ENCODE results near the gene ADGRL1. TPM values are rescaled to one million over a fixed set of nuclear protein-coding genes. Genes with fewer than 3 reads are reported as not detected.

Gene ADGRL1
- total and polyA plus RNA-seq, 2 of the 8 experiments (the other 6 are each of a cell fraction or from before 2014, with no cell fraction given), result 95.6 to 112 TPM

DNA sequence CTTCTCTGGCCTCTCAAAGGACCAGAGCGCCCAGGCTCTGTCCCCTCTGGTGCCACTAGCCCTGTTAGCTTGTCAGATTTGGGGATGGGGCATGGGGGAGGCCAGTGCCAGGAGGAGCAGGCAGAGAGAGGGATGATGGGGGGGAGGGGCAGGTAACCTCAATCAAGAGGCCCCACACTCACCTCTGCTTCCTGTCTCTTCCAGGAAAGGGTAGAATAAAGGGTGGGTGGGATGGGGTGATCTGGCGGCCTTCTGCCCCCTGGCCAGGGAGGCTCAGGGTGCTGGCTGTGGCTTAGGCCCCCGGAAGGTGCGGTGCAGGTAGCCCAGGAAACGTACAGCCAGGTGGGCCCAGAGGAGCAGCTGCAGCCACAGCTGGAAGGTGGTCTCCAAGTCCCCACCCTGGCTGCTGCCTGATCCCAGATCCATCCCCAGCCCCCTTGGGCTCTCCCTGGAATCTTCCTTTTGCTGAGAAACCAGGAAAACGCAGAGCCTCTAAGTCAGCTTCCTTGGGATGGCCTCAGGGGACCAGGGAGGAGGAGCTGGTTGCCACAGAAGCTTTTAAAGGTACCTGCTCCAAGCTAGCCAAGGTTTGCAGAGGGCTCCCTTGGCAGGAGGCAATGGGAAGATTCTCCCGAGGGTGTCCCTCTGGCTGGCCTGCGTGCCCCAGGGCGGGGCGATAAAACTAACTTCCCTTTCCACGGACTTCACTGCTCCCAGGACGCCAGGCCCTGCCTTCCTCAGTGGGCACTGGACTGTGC is 93.7 kb downstream of the ADGRL1 start:
- Histone ChIP-seq H3K4me3 (ENCODE audit: extremely low read depth in 1 of 4, insufficient read depth in 2 of 4, low read depth in 3 of 4, low read length in 4 of 4) (no peak overlapping the region), H2BK5ac (ENCODE audit: low read depth, low read length) (peak overlapping the region; percentile 79; the same call in 1 of the 2 replicates), H2BK12ac (ENCODE audit: low read depth, low read length) (peak overlapping the region; percentile 98; the same call in 1 of the 2 replicates), H3K56ac (replicated peaks; ENCODE audit: insufficient read length, low read depth, low read length) (peak overlapping the region; percentile 78), H2BK120ac (replicated peaks; ENCODE audit: low read depth, low read length) (peak overlapping the region; percentile 60), H2AK5ac (ENCODE audit: low read depth, low read length) (no peak overlapping the region), H4K5ac (ENCODE audit: insufficient read length, low read depth, low read length) (no peak overlapping the region), H3K23ac (ENCODE audit: insufficient read length) (no peak overlapping the region), H3K18ac (ENCODE audit: extremely low read depth, low read length) (peak overlapping the region; percentile 88; the same call in 1 of the 2 replicates), H4K91ac (replicated peaks; ENCODE audit: insufficient read length, low read length) (peak overlapping the region; percentile 81), H2BK15ac (ENCODE audit: low read length) (peak overlapping the region; percentile 88; the same call in 1 of the 2 replicates), H2AFZ (ENCODE audit: low read length) (no peak overlapping the region), H2BK20ac (ENCODE audit: low read length) (no peak overlapping the region), H3K27ac (ENCODE audit: low read depth, low read length) (no peak overlapping the region), H4K20me1 (replicated peaks in 1 of 2; ENCODE audit: control insufficient read depth in 1 of 2, insufficient read depth in 2 of 2, low read length in 2 of 2) (peaks cover 9 to 12% of the 10 kb centered on the region in 2 experiments), H3K9ac (replicated peaks in 1 of 4; ENCODE audit: extremely low read depth in 1 of 4, low read depth in 3 of 4, low read length in 3 of 4) (no peak overlapping the region), H3K9me3 (ENCODE audit: insufficient read depth in 2 of 2, low read depth in 1 of 2, low read length in 1 of 2) (no peaks in the 10 kb centered on the region), H3K27me3 (replicated peaks in 1 of 4; ENCODE audit: control insufficient read depth in 3 of 4, extremely low read depth in 1 of 4, insufficient read depth in 3 of 4, low read length in 3 of 4) (no peaks in the 10 kb centered on the region; a peak in 2 of 7 replicates), H3K4ac (replicated peaks; ENCODE audit: insufficient read length, low read depth, low read length) (peak overlapping the region; percentile 82), H3K79me1 (ENCODE audit: low read depth, low read length) (peaks cover 4% of the 10 kb centered on the region), H3K36me3 (ENCODE audit: control insufficient read depth in 2 of 4, insufficient read depth in 4 of 4, low read length in 3 of 4) (no peaks in the 10 kb centered on the region), H3K23me2 (ENCODE audit: low read depth, low read length) (peaks cover 3% of the 10 kb centered on the region; the same call in 1 of the 2 replicates), H3K14ac (ENCODE audit: insufficient read length) (no peak overlapping the region), H4K8ac (ENCODE audit: extremely low read depth, insufficient read depth, low read length) (peak overlapping the region; percentile 86; the same call in 1 of the 2 replicates), H3K79me2 (ENCODE audit: control insufficient read depth in 1 of 2, insufficient read depth in 2 of 2, low read length in 2 of 2) (0 out of 4 replicates have a peak, but pooled peaks cover 0 to 3% of the 10 kb centered on the region in 2 experiments), H3K4me1 (replicated peaks in 1 of 4; ENCODE audit: control insufficient read depth in 3 of 4, insufficient read depth in 4 of 4, low read length in 3 of 4) (peaks cover 11 to 27% (median 15%) of the 10 kb centered on the region in 4 experiments), H3K4me2 (ENCODE audit: insufficient read depth in 1 of 2, low read depth in 2 of 2, low read length in 2 of 2) (peak overlapping the region; percentile 11 to 23; a peak in 2 of 4 replicates)
- 70% methylated on average over 7 of the region's 12 CpGs; no CpG with 5 or more reads in 1 of the 2 experiments for WGBS, 2 experiments (ENCODE audit: extremely low coverage in 1 of 2, insufficient coverage in 1 of 2, insufficient read length in 1 of 2, insufficient replicate concordance in 2 of 2, low coverage in 1 of 2, low lambda C conversion rate in 2 of 2, missing lambda C conversion rate in 1 of 2)
- FAIRE-seq (no peak), DNase-seq (ENCODE audit: low read depth in 1 of 2, low spot score in 2 of 2) (no peak)
- ChIA-PET CTCF (ENCODE audit: partially characterized antibody) (interaction anchor here (1.3 to 11.3 kb wide), 6 partner anchors 8 to 38 kb away, joined by 3 to 105 read pairs (median 24); partner anchors contain the start of gene ASF1B), POLR2A (ENCODE audit: partially characterized antibody) (interaction anchor here (0.6 to 4.2 kb wide), 5 partner anchors 10 to 135 kb away, joined by 3 to 24 read pairs (median 4); partner anchors contain the start of gene ASF1B)
- TF ChIP-seq, protein P1, sequence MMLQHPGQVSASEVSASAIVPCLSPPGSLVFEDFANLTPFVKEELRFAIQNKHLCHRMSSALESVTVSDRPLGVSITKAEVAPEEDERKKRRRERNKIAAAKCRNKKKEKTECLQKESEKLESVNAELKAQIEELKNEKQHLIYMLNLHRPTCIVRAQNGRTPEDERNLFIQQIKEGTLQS (IDR thresholded peaks at IDR 0.05; ENCODE audit: insufficient read depth, low read depth, low read length), result no peak
- no peak for TF ChIP-seq RXRA (IDR thresholded peaks at IDR 0.05; ENCODE audit: insufficient read depth, low read depth, low read length)
- TF ChIP-seq POU5F1 (IDR thresholded peaks at IDR 0.05; ENCODE audit: low read depth, low read length), result no peak
- TF ChIP-seq SP2 (IDR thresholded peaks at IDR 0.05; ENCODE audit: low read length), result no peak
- TF ChIP-seq EZH2 (IDR thresholded peaks at IDR 0.05; ENCODE audit: low read depth, low read length, severe bottlenecking), result no peak
- TF ChIP-seq RBBP5 (IDR thresholded peaks at IDR 0.05; ENCODE audit: borderline replicate concordance, low read depth, low read length), result no peak
- TF ChIP-seq ZNF274 (IDR thresholded peaks at IDR 0.05; ENCODE audit: borderline replicate concordance, extremely low read depth, low read length), result no peak
- no peak for TF ChIP-seq SP4 (IDR thresholded peaks at IDR 0.05; ENCODE audit: low read length)
- no peak for TF ChIP-seq RNF2 (IDR thresholded peaks at IDR 0.05; ENCODE audit: borderline replicate concordance, low read depth, low read length, missing control alignments, poor library complexity, severe bottlenecking)
- no peak for TF ChIP-seq TEAD4 (IDR thresholded peaks at IDR 0.05; ENCODE audit: low read depth, low read length)
